Hypothalamus (tissue), 51 donors: ENCODE results near the gene MYO1H.
"Not testable (repeated sequence)": the region's sequence is repeated elsewhere in the genome, so short reads cannot be mapped to it uniquely, and the experiment has no call there.

ENCODE experiments used
- DNase-seq, 51 donors: peaks; one replicate each; lab custom pipeline; 2025; lab: John Stamatoyannopoulos, UW

Gene MYO1H

GRCh38 chr12:109393437-109394345 is 46.0 kb downstream of the MYO1H start:
- DNase-seq: peak in 25 of 51 donors; percentile 1 to 44 (median 10)

- no peak for DNase-seq
Measured at GRCh38 chr12:109394891-109395290, 47.2 kb downstream of the MYO1H start.

GRCh38 chr12:109404841-109405240 is 57.1 kb downstream of the MYO1H start:
- DNase-seq: not testable (repeated sequence)

GRCh38 chr12:109406147-109406546 is 58.4 kb downstream of the MYO1H start:
- DNase-seq: not testable (repeated sequence)

GRCh38 chr12:109418848-109419480 is 71.3 kb downstream of the MYO1H start:
- no peak for DNase-seq

GRCh38 chr12:109421355-109422087 is 73.8 kb downstream of the MYO1H start:
- no peak for DNase-seq

GRCh38 chr12:109422251-109422650 is 74.6 kb downstream of the MYO1H start:
- DNase-seq: no peak

- DNase-seq: no peak
Measured at GRCh38 chr12:109423392-109423791, 75.7 kb downstream of the MYO1H start.

- DNase-seq: peak in 46 of 51 donors; percentile 4 to 86 (median 54)
Measured at GRCh38 chr12:109428037-109428629, 80.4 kb downstream of the MYO1H start.

GRCh38 chr12:109428804-109429203 is 81.1 kb downstream of the MYO1H start:
- DNase-seq: not testable (repeated sequence)

- DNase-seq: no peak
Measured at GRCh38 chr12:109430244-109430643, 82.5 kb downstream of the MYO1H start.

GRCh38 chr12:109432431-109432830 is 84.7 kb downstream of the MYO1H start:
- no peak for DNase-seq

- DNase-seq: peak in 38 of 51 donors; percentile 1 to 63 (median 24)
Measured at GRCh38 chr12:109432842-109433304, 85.2 kb downstream of the MYO1H start.

GRCh38 chr12:109433618-109434017 is 85.9 kb downstream of the MYO1H start:
- no peak for DNase-seq

- DNase-seq: no peak
Measured at GRCh38 chr12:109434582-109434981, 86.9 kb downstream of the MYO1H start.

GRCh38 chr12:109435428-109436187 is 87.9 kb downstream of the MYO1H start:
- no peak for DNase-seq

GRCh38 chr12:109436188-109436560 is 88.5 kb downstream of the MYO1H start:
- no peak for DNase-seq

- DNase-seq: no peak
Measured at GRCh38 chr12:109439181-109439580, 91.5 kb downstream of the MYO1H start.

GRCh38 chr12:109439951-109440350 is 92.3 kb downstream of the MYO1H start:
- DNase-seq: not testable (repeated sequence)
